HepG2 (cell line): ENCODE measurements around the gene POC1B. TPM values are rescaled to one million over a fixed set of nuclear protein-coding genes. Genes with fewer than 3 reads are reported as not detected.

Experiments
- AGO1 ChIP-seq: fragments of 200-400 bp; formaldehyde crosslinking; IDR thresholded peaks from 2 replicates; pipeline ENCODE4 v1.6.1; 2017; ENCODE audit warnings: mild to moderate bottlenecking, low read depth, low read length, moderate library complexity; ENCODE audit not compliant: poor library complexity, severe bottlenecking
- EED ChIP-seq: sonication (generic); formaldehyde crosslinking; IDR thresholded peaks from 2 replicates; pipeline ENCODE4 v1.5.0; 2020; ENCODE audit warnings: mild to moderate bottlenecking, missing genetic modification reagents
- FOXM1 ChIP-seq: sonication (generic); formaldehyde crosslinking; IDR thresholded peaks from 2 replicates; pipeline ENCODE4 v1.5.0; 2020; ENCODE audit warnings: missing genetic modification reagents
- HNF1A ChIP-seq, 2 experiments: sonication (generic) in 1 of 2; formaldehyde crosslinking in 1 of 2; IDR thresholded peaks; 2 replicates each; pipeline versions ENCODE4 v1.4.0 to v1.6.1; 2016 to 2020; ENCODE audit warnings: borderline replicate concordance in 1 of 2, low read depth in 1 of 2, mild to moderate bottlenecking in 1 of 2, missing genetic modification reagents in 1 of 2
- HNF4A ChIP-seq: sonication (generic); formaldehyde crosslinking; IDR thresholded peaks from 2 replicates; pipeline ENCODE4 v1.4.0; 2020; ENCODE audit warnings: missing genetic modification reagents
- HOXA9 ChIP-seq: sonication (generic); formaldehyde crosslinking; IDR thresholded peaks from 2 replicates; pipeline ENCODE4 v1.8.1; 2022; ENCODE audit warnings: missing genetic modification reagents, mild to moderate bottlenecking, moderate library complexity, borderline replicate concordance
- KDM6A ChIP-seq: IDR thresholded peaks from 2 replicates; pipeline ENCODE4 v1.6.1; 2016; ENCODE audit warnings: low read depth
- MBNL3 ChIP-seq: fragments of 250-450 bp; sonication (Bioruptor Pico); conservative IDR thresholded peaks from 2 replicates; pipeline ENCODE4 v1.8.0; 2022; ENCODE audit warnings: mild to moderate bottlenecking, inconsistent platforms
- NFYC ChIP-seq: IDR thresholded peaks from 2 replicates; pipeline ENCODE4 v1.6.1; 2016; ENCODE audit warnings: missing genetic modification reagents, missing compliant biosample characterization
- REL ChIP-seq: sonication (generic); formaldehyde crosslinking; conservative IDR thresholded peaks from 2 replicates; pipeline ENCODE4 v1.8.0; 2022; ENCODE audit warnings: mild to moderate bottlenecking, missing genetic modification reagents, moderate library complexity
- SCMH1 ChIP-seq: sonication (generic); formaldehyde crosslinking; IDR thresholded peaks from 2 replicates; pipeline ENCODE4 v1.9.0; 2021; ENCODE audit warnings: missing genetic modification reagents, mild to moderate bottlenecking, borderline replicate concordance
- SMARCC2 ChIP-seq: fragments of 450-650 bp; IDR thresholded peaks from 2 replicates; pipeline ENCODE4 v1.6.1; 2017; ENCODE audit warnings: antibody characterized with exemption, mild to moderate bottlenecking
- SNAPC5 ChIP-seq: sonication (generic); formaldehyde crosslinking; IDR thresholded peaks from 2 replicates; pipeline ENCODE4 v1.8.1; 2023; ENCODE audit warnings: mild to moderate bottlenecking, missing genetic modification reagents, borderline replicate concordance
- SOX13 ChIP-seq, 3 experiments: fragments of 450-650 bp in 1 of 3; sonication (generic) in 1 of 3; formaldehyde crosslinking in 1 of 3; IDR thresholded peaks in 2 of 3; conservative IDR thresholded peaks in 1 of 3; 2 replicates each; pipeline versions ENCODE4 v1.5.0 to v1.6.1; 2016 to 2020; ENCODE audit warnings: antibody characterized with exemption in 1 of 3, mild to moderate bottlenecking in 1 of 3, missing compliant biosample characterization in 1 of 3, missing genetic modification reagents in 1 of 3, moderate library complexity in 1 of 3
- ZKSCAN1 ChIP-seq: fragments of 150-350 bp; IDR thresholded peaks from 2 replicates; pipeline ENCODE4 v1.6.1; 2014; ENCODE audit warnings: low read length
- ZKSCAN8 ChIP-seq: IDR thresholded peaks from 2 replicates; pipeline ENCODE4 v1.6.1; 2016; ENCODE audit warnings: borderline replicate concordance, missing genetic modification reagents, missing compliant biosample characterization
- ZNF143 ChIP-seq: sonication (generic); formaldehyde crosslinking; IDR thresholded peaks from 2 replicates; pipeline ENCODE4 v1.4.0; 2020; ENCODE audit warnings: missing genetic modification reagents
- ZNF343 ChIP-seq: sonication (generic); formaldehyde crosslinking; IDR thresholded peaks from 2 replicates; pipeline ENCODE4 v1.4.0; 2020; ENCODE audit warnings: mild to moderate bottlenecking, missing genetic modification reagents
- ZNF510 ChIP-seq: sonication (generic); formaldehyde crosslinking; IDR thresholded peaks from 2 replicates; pipeline ENCODE4 v1.4.0; 2020; ENCODE audit warnings: low read depth, mild to moderate bottlenecking, missing genetic modification reagents
- ZNF576 ChIP-seq: sonication (generic); formaldehyde crosslinking; IDR thresholded peaks from 2 replicates; pipeline ENCODE4 v1.4.0; 2020; ENCODE audit warnings: mild to moderate bottlenecking, missing genetic modification reagents
- ZNF740 ChIP-seq: sonication (generic); formaldehyde crosslinking; IDR thresholded peaks from 2 replicates; pipeline ENCODE4 v1.4.0; 2020; ENCODE audit warnings: missing genetic modification reagents
- ZNF784 ChIP-seq: sonication (generic); formaldehyde crosslinking; IDR thresholded peaks from 2 replicates; pipeline ENCODE4 v1.5.1; 2020; ENCODE audit warnings: missing genetic modification reagents, mild to moderate bottlenecking, borderline replicate concordance
- polyA plus RNA-seq, 8 experiments: library from polyadenylated mRNA; depleted of rRNA in 3 of 8; stranded (reverse) in 7 of 8; unstranded in 1 of 8; fragments of >200 nt; fragmentation: Illumina TruSeq in 4 of 8; extraction: Trizol in 4 of 8; gene quantifications; 2 replicates each; pipeline versions ENCODE4 v1.2.1 to v1.2.3, GENCODE V29; 2011 to 2016; ENCODE audit warnings: low read depth in 4 of 8, missing spikeins in 1 of 8, mixed read lengths in 1 of 8; ENCODE audit not compliant: insufficient read depth in 1 of 8
- total RNA-seq, 5 experiments: library from RNA; depleted of rRNA; stranded (reverse); fragments of >200 nt; fragmentation: Illumina TruSeq; extraction: Trizol; gene quantifications; 2 replicates each; pipeline ENCODE4 v1.2.3, GENCODE V29; 2016; ENCODE audit warnings: low read depth in 1 of 5

The POC1B gene
- total and polyA plus RNA-seq, 2 of the 13 experiments (the other 11 are each of a cell fraction or from before 2014, with no cell fraction given): 9.3 to 11.0 TPM

GRCh38 chr12:89389755-89390661 is 135.8 kb downstream of the POC1B start (continued):
- TF ChIP-seq SMARCC2 (no peak), ZNF143 (CRISPR knock-in tag) (no peak), HOXA9 (CRISPR knock-in tag) (no peak), FOXM1 (CRISPR knock-in tag) (no peak), ZKSCAN8 (CRISPR knock-in tag) (no peak), NFYC (no peak), EED (CRISPR knock-in tag) (no peak), ZNF343 (CRISPR knock-in tag) (no peak), SOX13 (IDR thresholded peaks at IDR 0.05) (no peak), SOX13 (CRISPR knock-in tag; conservative IDR thresholded peaks at IDR 0.05 in 1 of 2, IDR thresholded peaks at IDR 0.05 in 1 of 2) (peak in 1 of 2 experiments; percentile 64; a peak in 1 of 4 replicates), HNF1A (IDR thresholded peaks at IDR 0.05; ENCODE audit: low read depth) (peak; percentile 77), HNF1A (CRISPR knock-in tag; IDR thresholded peaks at IDR 0.05; ENCODE audit: borderline replicate concordance) (peak; percentile 69; the same call in 1 of the 2 replicates), KDM6A (CRISPR knock-in tag) (no peak; the same call in 1 of the 2 replicates), ZNF740 (CRISPR knock-in tag) (no peak), SNAPC5 (CRISPR knock-in tag) (no peak), SCMH1 (no peak), MBNL3 (no peak), ZKSCAN1 (no peak), ZNF510 (CRISPR knock-in tag) (0 out of 2 replicates have a peak, but pooled peaks have one; percentile 9), REL (no peak), HNF4A (CRISPR knock-in tag) (no peak), ZNF576 (CRISPR knock-in tag) (no peak), ZNF784 (CRISPR knock-in tag) (0 out of 2 replicates have a peak, but pooled peaks have one; percentile 3), AGO1 (no peak)
